NCI-H345 (cell line): ENCODE data around the gene MCMBP.
"Not testable (repeated sequence)": the region's sequence is repeated elsewhere in the genome, so short reads cannot be mapped to it uniquely, and the experiment has no call there.

Experiments used
- DNase-seq: peaks from one replicate; lab custom pipeline; 2025; lab: John Stamatoyannopoulos, UW

The MCMBP gene

GRCh38 chr10:119827430-119827829, 45.2 kb downstream of the MCMBP start:
- no peak for DNase-seq

GRCh38 chr10:119826771-119827170, 45.9 kb downstream of the MCMBP start:
- DNase-seq = no peak

- DNase-seq = no peak
Observed at GRCh38 chr10:119824299-119824698, 48.3 kb downstream of the MCMBP start.

- no peak for DNase-seq
Observed at GRCh38 chr10:119821182-119821581, 51.5 kb downstream of the MCMBP start.

- DNase-seq = no peak
Observed at GRCh38 chr10:119818889-119819270, 53.8 kb downstream of the MCMBP start.

- DNase-seq = no peak
Observed at GRCh38 chr10:119817991-119818888, 54.4 kb downstream of the MCMBP start.

- no peak for DNase-seq
Observed at GRCh38 chr10:119815671-119816070, 57.0 kb downstream of the MCMBP start.

- no peak for DNase-seq
Observed at GRCh38 chr10:119812684-119813083, 60.0 kb downstream of the MCMBP start.

- no peak for DNase-seq
Observed at GRCh38 chr10:119811122-119811521, 61.5 kb downstream of the MCMBP start.

- no peak for DNase-seq
Observed at GRCh38 chr10:119807960-119808697, 64.5 kb downstream of the MCMBP start.

- DNase-seq = no peak
Observed at GRCh38 chr10:119806334-119807130, 66.1 kb downstream of the MCMBP start.

GRCh38 chr10:119805702-119806230, 66.9 kb downstream of the MCMBP start:
- no peak for DNase-seq

- DNase-seq = no peak
Observed at GRCh38 chr10:119803264-119803663, 69.4 kb downstream of the MCMBP start.

- no peak for DNase-seq
Observed at GRCh38 chr10:119801998-119802538, 70.6 kb downstream of the MCMBP start.

- no peak for DNase-seq
Observed at GRCh38 chr10:119801176-119801575, 71.5 kb downstream of the MCMBP start.

GRCh38 chr10:119796039-119796438, 76.6 kb downstream of the MCMBP start:
- DNase-seq = no peak

GRCh38 chr10:119795101-119795500, 77.5 kb downstream of the MCMBP start:
- DNase-seq = not testable (repeated sequence)

- DNase-seq = no peak
Observed at GRCh38 chr10:119786117-119786769, 86.4 kb downstream of the MCMBP start.

- peak; percentile 34 for DNase-seq
Observed at GRCh38 chr10:119784340-119785067, 88.1 kb downstream of the MCMBP start.

- no peak for DNase-seq
Observed at GRCh38 chr10:119783665-119784027, 89.0 kb downstream of the MCMBP start.
